WTC11 (cell line): Measurements from ENCODE around the gene NAALADL2.

Experiments used
- ETV6 ChIP-seq: sonication (generic); formaldehyde crosslinking; IDR thresholded peaks from 2 replicates; pipeline ENCODE4 v1.8.1; 2022; ENCODE audit warnings: mild to moderate bottlenecking, missing genetic modification reagents
- RORB ChIP-seq: fragments of 250-450 bp; sonication (Bioruptor Pico); IDR thresholded peaks from 2 replicates; pipeline ENCODE4 v1.9.0; 2021; ENCODE audit warnings: mild to moderate bottlenecking
- TF ChIP-seq, protein P1 (sequence below): sonication (generic); formaldehyde crosslinking; IDR thresholded peaks from 2 replicates; pipeline ENCODE4 v1.8.0; 2022; ENCODE audit warnings: mild to moderate bottlenecking, missing genetic modification reagents
- TF ChIP-seq, protein P2 (sequence below): fragments of 200-600 bp; IDR thresholded peaks from 2 replicates; pipeline ENCODE4 v1.8.0; 2022; ENCODE audit warnings: antibody characterized with exemption
- TF ChIP-seq, protein P3 (sequence below): sonication (generic); formaldehyde crosslinking; IDR thresholded peaks from 2 replicates; pipeline ENCODE4 v1.8.0; 2022; ENCODE audit warnings: mild to moderate bottlenecking, missing genetic modification reagents

- TF ChIP-seq, protein P1, sequence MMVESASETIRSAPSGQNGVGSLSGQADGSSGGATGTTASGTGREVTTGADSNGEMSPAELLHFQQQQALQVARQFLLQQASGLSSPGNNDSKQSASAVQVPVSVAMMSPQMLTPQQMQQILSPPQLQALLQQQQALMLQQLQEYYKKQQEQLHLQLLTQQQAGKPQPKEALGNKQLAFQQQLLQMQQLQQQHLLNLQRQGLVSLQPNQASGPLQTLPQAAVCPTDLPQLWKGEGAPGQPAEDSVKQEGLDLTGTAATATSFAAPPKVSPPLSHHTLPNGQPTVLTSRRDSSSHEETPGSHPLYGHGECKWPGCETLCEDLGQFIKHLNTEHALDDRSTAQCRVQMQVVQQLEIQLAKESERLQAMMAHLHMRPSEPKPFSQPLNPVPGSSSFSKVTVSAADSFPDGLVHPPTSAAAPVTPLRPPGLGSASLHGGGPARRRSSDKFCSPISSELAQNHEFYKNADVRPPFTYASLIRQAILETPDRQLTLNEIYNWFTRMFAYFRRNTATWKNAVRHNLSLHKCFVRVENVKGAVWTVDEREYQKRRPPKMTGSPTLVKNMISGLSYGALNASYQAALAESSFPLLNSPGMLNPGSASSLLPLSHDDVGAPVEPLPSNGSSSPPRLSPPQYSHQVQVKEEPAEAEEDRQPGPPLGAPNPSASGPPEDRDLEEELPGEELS (CRISPR knock-in tag): no peak
- TF ChIP-seq RORB (CRISPR knock-in tag) (no peak), ETV6 (CRISPR knock-in tag) (no peak)
- TF ChIP-seq, protein P2, sequence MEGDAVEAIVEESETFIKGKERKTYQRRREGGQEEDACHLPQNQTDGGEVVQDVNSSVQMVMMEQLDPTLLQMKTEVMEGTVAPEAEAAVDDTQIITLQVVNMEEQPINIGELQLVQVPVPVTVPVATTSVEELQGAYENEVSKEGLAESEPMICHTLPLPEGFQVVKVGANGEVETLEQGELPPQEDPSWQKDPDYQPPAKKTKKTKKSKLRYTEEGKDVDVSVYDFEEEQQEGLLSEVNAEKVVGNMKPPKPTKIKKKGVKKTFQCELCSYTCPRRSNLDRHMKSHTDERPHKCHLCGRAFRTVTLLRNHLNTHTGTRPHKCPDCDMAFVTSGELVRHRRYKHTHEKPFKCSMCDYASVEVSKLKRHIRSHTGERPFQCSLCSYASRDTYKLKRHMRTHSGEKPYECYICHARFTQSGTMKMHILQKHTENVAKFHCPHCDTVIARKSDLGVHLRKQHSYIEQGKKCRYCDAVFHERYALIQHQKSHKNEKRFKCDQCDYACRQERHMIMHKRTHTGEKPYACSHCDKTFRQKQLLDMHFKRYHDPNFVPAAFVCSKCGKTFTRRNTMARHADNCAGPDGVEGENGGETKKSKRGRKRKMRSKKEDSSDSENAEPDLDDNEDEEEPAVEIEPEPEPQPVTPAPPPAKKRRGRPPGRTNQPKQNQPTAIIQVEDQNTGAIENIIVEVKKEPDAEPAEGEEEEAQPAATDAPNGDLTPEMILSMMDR: no peak
- TF ChIP-seq, protein P3, sequence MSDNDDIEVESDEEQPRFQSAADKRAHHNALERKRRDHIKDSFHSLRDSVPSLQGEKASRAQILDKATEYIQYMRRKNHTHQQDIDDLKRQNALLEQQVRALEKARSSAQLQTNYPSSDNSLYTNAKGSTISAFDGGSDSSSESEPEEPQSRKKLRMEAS (CRISPR knock-in tag): no peak
Observed at GRCh38 chr3:175233957-175234940, 375.1 kb downstream of the NAALADL2 start.
